ENCODE results near the gene COL26A1.

DNA sequence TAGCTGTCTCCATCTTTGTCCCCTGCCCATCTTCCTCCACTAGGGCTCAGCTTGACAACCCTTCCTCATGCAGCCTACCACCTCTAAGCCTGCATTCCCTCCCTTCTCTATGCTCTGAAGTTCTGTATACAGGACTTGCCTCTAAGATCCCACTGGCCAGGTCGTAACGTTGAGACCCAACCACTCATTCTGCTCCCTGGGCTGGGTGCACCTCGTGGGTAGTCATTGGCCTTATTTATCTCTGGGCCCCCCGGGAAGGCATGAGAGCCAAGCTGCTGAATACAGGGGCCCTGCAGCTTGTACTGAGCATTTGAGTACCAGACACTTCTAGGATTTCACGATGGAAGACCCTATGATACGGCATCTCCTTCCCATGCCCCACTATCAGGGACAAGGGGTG is 235.3 kb downstream of the COL26A1 start:
- TF ChIP-seq, protein P1, sequence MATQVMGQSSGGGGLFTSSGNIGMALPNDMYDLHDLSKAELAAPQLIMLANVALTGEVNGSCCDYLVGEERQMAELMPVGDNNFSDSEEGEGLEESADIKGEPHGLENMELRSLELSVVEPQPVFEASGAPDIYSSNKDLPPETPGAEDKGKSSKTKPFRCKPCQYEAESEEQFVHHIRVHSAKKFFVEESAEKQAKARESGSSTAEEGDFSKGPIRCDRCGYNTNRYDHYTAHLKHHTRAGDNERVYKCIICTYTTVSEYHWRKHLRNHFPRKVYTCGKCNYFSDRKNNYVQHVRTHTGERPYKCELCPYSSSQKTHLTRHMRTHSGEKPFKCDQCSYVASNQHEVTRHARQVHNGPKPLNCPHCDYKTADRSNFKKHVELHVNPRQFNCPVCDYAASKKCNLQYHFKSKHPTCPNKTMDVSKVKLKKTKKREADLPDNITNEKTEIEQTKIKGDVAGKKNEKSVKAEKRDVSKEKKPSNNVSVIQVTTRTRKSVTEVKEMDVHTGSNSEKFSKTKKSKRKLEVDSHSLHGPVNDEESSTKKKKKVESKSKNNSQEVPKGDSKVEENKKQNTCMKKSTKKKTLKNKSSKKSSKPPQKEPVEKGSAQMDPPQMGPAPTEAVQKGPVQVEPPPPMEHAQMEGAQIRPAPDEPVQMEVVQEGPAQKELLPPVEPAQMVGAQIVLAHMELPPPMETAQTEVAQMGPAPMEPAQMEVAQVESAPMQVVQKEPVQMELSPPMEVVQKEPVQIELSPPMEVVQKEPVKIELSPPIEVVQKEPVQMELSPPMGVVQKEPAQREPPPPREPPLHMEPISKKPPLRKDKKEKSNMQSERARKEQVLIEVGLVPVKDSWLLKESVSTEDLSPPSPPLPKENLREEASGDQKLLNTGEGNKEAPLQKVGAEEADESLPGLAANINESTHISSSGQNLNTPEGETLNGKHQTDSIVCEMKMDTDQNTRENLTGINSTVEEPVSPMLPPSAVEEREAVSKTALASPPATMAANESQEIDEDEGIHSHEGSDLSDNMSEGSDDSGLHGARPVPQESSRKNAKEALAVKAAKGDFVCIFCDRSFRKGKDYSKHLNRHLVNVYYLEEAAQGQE (IDR thresholded peaks at IDR 0.05; ENCODE audit: borderline replicate concordance), result no peak
- TF ChIP-seq POLR2AphosphoS5 (IDR thresholded peaks at IDR 0.05), result no peak
- TF ChIP-seq, protein P2, sequence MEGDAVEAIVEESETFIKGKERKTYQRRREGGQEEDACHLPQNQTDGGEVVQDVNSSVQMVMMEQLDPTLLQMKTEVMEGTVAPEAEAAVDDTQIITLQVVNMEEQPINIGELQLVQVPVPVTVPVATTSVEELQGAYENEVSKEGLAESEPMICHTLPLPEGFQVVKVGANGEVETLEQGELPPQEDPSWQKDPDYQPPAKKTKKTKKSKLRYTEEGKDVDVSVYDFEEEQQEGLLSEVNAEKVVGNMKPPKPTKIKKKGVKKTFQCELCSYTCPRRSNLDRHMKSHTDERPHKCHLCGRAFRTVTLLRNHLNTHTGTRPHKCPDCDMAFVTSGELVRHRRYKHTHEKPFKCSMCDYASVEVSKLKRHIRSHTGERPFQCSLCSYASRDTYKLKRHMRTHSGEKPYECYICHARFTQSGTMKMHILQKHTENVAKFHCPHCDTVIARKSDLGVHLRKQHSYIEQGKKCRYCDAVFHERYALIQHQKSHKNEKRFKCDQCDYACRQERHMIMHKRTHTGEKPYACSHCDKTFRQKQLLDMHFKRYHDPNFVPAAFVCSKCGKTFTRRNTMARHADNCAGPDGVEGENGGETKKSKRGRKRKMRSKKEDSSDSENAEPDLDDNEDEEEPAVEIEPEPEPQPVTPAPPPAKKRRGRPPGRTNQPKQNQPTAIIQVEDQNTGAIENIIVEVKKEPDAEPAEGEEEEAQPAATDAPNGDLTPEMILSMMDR (IDR thresholded peaks at IDR 0.05; ENCODE audit: poor library complexity, severe bottlenecking), result no peak

Data from neural cell (in vitro differentiated cells).